A673 (cell line): Measurements from ENCODE around the gene TBL1X.

Experiments used
- EZH2 ChIP-seq: fragments of 200-600 bp; sonication (generic); IDR thresholded peaks from 2 replicates; pipeline ENCODE4 v1.6.1; 2017; ENCODE audit warnings: borderline replicate concordance, low read depth, mild to moderate bottlenecking, mixed read lengths, antibody characterized with exemption, low read length; ENCODE audit not compliant: poor library complexity, severe bottlenecking
- TF ChIP-seq, protein P1 (sequence below): fragments of 300-800, 200-600 bp; sonication (generic); conservative IDR thresholded peaks from 2 replicates; pipeline ENCODE4 v1.5.1; 2017; ENCODE audit warnings: low read depth, mild to moderate bottlenecking, antibody characterized with exemption, low read length, moderate library complexity, mixed read lengths

- TF ChIP-seq, protein P1, sequence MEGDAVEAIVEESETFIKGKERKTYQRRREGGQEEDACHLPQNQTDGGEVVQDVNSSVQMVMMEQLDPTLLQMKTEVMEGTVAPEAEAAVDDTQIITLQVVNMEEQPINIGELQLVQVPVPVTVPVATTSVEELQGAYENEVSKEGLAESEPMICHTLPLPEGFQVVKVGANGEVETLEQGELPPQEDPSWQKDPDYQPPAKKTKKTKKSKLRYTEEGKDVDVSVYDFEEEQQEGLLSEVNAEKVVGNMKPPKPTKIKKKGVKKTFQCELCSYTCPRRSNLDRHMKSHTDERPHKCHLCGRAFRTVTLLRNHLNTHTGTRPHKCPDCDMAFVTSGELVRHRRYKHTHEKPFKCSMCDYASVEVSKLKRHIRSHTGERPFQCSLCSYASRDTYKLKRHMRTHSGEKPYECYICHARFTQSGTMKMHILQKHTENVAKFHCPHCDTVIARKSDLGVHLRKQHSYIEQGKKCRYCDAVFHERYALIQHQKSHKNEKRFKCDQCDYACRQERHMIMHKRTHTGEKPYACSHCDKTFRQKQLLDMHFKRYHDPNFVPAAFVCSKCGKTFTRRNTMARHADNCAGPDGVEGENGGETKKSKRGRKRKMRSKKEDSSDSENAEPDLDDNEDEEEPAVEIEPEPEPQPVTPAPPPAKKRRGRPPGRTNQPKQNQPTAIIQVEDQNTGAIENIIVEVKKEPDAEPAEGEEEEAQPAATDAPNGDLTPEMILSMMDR: no peak
- no peak for TF ChIP-seq EZH2
Observed at GRCh38 chrX:9495496-9495895, 30.6 kb downstream of the TBL1X start.
